GM19025 (cell line): ENCODE measurements around the gene FAM222B.
A peak's percentile ranks its signal among the peaks of the same experiment; 100 is the strongest.
"Not testable (repeated sequence)": the region's sequence is repeated elsewhere in the genome, so short reads cannot be mapped to it uniquely, and the experiment has no call there.

Source experiments
- ATAC-seq: cut with Tn5 transposase; IDR thresholded peaks from one replicate; pipeline ENCODE4 v1.9.1; 2021; ENCODE audit warnings: mild to moderate bottlenecking, low read depth, moderate library complexity; ENCODE audit not compliant: unreplicated experiment

Gene FAM222B

GRCh38 chr17:28735242-28735722 is 107.3 kb downstream of the FAM222B start:
- ATAC-seq = no peak

- no peak for ATAC-seq
Measured at GRCh38 chr17:28734712-28735241, 107.8 kb downstream of the FAM222B start.

- ATAC-seq = no peak
Measured at GRCh38 chr17:28733346-28733745, 109.2 kb downstream of the FAM222B start.

- no peak for ATAC-seq
Measured at GRCh38 chr17:28729950-28730330, 112.7 kb downstream of the FAM222B start.

- peak; percentile 28 for ATAC-seq
Measured at GRCh38 chr17:28728364-28729200, 114.0 kb downstream of the FAM222B start, which contains the start of gene NEK8. NEK8 (plus strand) TSS chr17:28728788; CDS start chr17:28728814, 26 bp downstream.

- ATAC-seq = peak; percentile 36
Measured at GRCh38 chr17:28726627-28727491, 115.7 kb downstream of the FAM222B start.

GRCh38 chr17:28726226-28726626 is 116.4 kb downstream of the FAM222B start, which contains the start of gene TLCD1:
TLCD1 (minus strand) TSS chr17:28726233; CDS start chr17:28726097, 136 bp downstream.
- ATAC-seq = no peak

GRCh38 chr17:28725660-28726225 is 116.8 kb downstream of the FAM222B start:
- no peak for ATAC-seq

GRCh38 chr17:28725166-28725659 is 117.4 kb downstream of the FAM222B start:
- ATAC-seq = no peak

GRCh38 chr17:28724500-28725165 is 118.0 kb downstream of the FAM222B start:
- ATAC-seq = no peak

- not testable (repeated sequence) for ATAC-seq
Measured at GRCh38 chr17:28723836-28724499, 118.6 kb downstream of the FAM222B start.

- ATAC-seq = no peak
Measured at GRCh38 chr17:28723159-28723835, 119.3 kb downstream of the FAM222B start.

GRCh38 chr17:28722417-28723158 is 120.0 kb downstream of the FAM222B start:
- no peak for ATAC-seq

GRCh38 chr17:28720997-28721329 is 121.6 kb downstream of the FAM222B start:
- not testable (repeated sequence) for ATAC-seq

GRCh38 chr17:28720247-28720996 is 122.2 kb downstream of the FAM222B start:
- no peak for ATAC-seq

GRCh38 chr17:28719021-28719433 is 123.6 kb downstream of the FAM222B start:
- no peak for ATAC-seq

GRCh38 chr17:28718333-28719020 is 124.1 kb downstream of the FAM222B start:
- ATAC-seq = no peak
